ENCODE measurements around the gene SLC43A1. TPM values are rescaled to one million over a fixed set of nuclear protein-coding genes. Genes with fewer than 3 reads are reported as not detected.

SLC43A1 gene
- total RNA-seq, 2 donors from 2014 or later = 8.4 to 9.1 TPM

- Histone ChIP-seq H3K27me3 (ENCODE audit: control insufficient read depth, insufficient read depth, low read length, poor library complexity, severe bottlenecking) (no peaks in the 10 kb centered on the region), H3K27ac (ENCODE audit: low read depth, low read length) (no peak overlapping the region), H3K36me3 (ENCODE audit: control insufficient read depth, insufficient read depth, low read length) (no peaks in the 10 kb centered on the region), H3K4me1 (ENCODE audit: control insufficient read depth, insufficient read depth, low read length) (no peaks in the 10 kb centered on the region), H3K9me3 (ENCODE audit: control insufficient read depth, low read length) (no peaks in the 10 kb centered on the region), H3K4me3 (ENCODE audit: low read length) (no peak overlapping the region), H3K9ac (ENCODE audit: extremely low read depth, low read length, poor library complexity, severe bottlenecking) (no peak overlapping the region)
- no peak for DNase-seq
- no peak overlapping the region for H3K4me3 Mint-ChIP-seq
- no peak overlapping the region for H3K27ac Mint-ChIP-seq
- TF ChIP-seq, protein P1, sequence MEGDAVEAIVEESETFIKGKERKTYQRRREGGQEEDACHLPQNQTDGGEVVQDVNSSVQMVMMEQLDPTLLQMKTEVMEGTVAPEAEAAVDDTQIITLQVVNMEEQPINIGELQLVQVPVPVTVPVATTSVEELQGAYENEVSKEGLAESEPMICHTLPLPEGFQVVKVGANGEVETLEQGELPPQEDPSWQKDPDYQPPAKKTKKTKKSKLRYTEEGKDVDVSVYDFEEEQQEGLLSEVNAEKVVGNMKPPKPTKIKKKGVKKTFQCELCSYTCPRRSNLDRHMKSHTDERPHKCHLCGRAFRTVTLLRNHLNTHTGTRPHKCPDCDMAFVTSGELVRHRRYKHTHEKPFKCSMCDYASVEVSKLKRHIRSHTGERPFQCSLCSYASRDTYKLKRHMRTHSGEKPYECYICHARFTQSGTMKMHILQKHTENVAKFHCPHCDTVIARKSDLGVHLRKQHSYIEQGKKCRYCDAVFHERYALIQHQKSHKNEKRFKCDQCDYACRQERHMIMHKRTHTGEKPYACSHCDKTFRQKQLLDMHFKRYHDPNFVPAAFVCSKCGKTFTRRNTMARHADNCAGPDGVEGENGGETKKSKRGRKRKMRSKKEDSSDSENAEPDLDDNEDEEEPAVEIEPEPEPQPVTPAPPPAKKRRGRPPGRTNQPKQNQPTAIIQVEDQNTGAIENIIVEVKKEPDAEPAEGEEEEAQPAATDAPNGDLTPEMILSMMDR (conservative IDR thresholded peaks at IDR 0.05) = no peak
- no peaks in the 10 kb centered on the region for H3K36me3 Mint-ChIP-seq (ENCODE audit: low read depth)
- H3K9me3 Mint-ChIP-seq = no peaks in the 10 kb centered on the region
- peaks cover 15% of the 10 kb centered on the region for H3K27me3 Mint-ChIP-seq (ENCODE audit: insufficient read depth)
- 79 to 89% methylated on average over 4 to 6 of the region's 6 CpGs for WGBS, 2 experiments (ENCODE audit: insufficient coverage in 1 of 2, insufficient read length in 1 of 2)
- H3K4me1 Mint-ChIP-seq = peaks cover 19% of the 10 kb centered on the region
Observed at GRCh38 chr11:57544566-57544965, 29.1 kb upstream of the SLC43A1 start.

- peaks cover 19% of the 10 kb centered on the region for H3K4me1 Mint-ChIP-seq
- H3K27me3 ChIP-seq (ENCODE audit: control insufficient read depth, insufficient read depth, low read length, poor library complexity, severe bottlenecking) = no peaks in the 10 kb centered on the region
- H3K27ac Mint-ChIP-seq = no peak overlapping the region
- no peaks in the 10 kb centered on the region for H3K9me3 ChIP-seq (ENCODE audit: control insufficient read depth, low read length)
- no peak overlapping the region for H3K9ac ChIP-seq (ENCODE audit: extremely low read depth, low read length, poor library complexity, severe bottlenecking)
- no peaks in the 10 kb centered on the region for H3K36me3 Mint-ChIP-seq (ENCODE audit: low read depth)
- peaks cover 15% of the 10 kb centered on the region for H3K27me3 Mint-ChIP-seq (ENCODE audit: insufficient read depth)
- TF ChIP-seq, protein P1 (conservative IDR thresholded peaks at IDR 0.05) = no peak
- no peaks in the 10 kb centered on the region for H3K4me1 ChIP-seq (ENCODE audit: control insufficient read depth, insufficient read depth, low read length)
- DNase-seq = no peak
- H3K4me3 Mint-ChIP-seq = no peak overlapping the region
- no peaks in the 10 kb centered on the region for H3K9me3 Mint-ChIP-seq
- H3K36me3 ChIP-seq (ENCODE audit: control insufficient read depth, insufficient read depth, low read length) = no peaks in the 10 kb centered on the region
- no peak overlapping the region for H3K27ac ChIP-seq (ENCODE audit: low read depth, low read length)
- H3K4me3 ChIP-seq (ENCODE audit: low read length) = no peak overlapping the region
- 70 to 79% methylated on average over 3 to 6 of the region's 6 CpGs for WGBS, 2 experiments (ENCODE audit: insufficient coverage in 1 of 2, insufficient read length in 1 of 2)
Observed at GRCh38 chr11:57543593-57543992, 28.1 kb upstream of the SLC43A1 start.

DNA sequence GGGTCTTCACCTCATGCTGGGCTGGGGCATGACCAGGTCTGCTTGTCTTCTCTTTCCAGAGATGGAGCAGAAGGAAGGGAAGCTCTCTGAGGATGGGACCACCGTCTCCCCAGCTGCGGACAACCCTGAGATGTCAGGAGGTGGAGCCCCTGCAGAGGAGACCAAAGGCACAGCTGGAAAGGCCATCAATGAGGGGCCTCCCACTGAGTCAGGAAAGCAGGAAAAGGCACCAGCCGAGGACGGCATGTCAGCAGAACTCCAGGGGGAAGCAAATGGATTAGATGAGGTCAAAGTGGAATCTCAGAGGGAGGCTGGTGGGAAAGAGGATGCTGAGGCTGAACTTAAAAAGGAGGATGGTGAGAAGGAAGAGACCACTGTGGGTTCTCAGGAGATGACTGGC lies 27.1 kb upstream of the SLC43A1 start:
- no peaks in the 10 kb centered on the region for H3K4me1 ChIP-seq (ENCODE audit: control insufficient read depth, insufficient read depth, low read length)
- H3K27me3 Mint-ChIP-seq (ENCODE audit: insufficient read depth) = peaks cover 15% of the 10 kb centered on the region
- H3K36me3 ChIP-seq (ENCODE audit: control insufficient read depth, insufficient read depth, low read length) = no peaks in the 10 kb centered on the region
- H3K9me3 ChIP-seq (ENCODE audit: control insufficient read depth, low read length) = no peaks in the 10 kb centered on the region
- 36 to 62% methylated on average over 4 of the region's 4 CpGs for WGBS, 2 experiments (ENCODE audit: insufficient coverage in 1 of 2, insufficient read length in 1 of 2)
- no peaks in the 10 kb centered on the region for H3K36me3 Mint-ChIP-seq (ENCODE audit: low read depth)
- no peak for DNase-seq
- H3K4me3 ChIP-seq (ENCODE audit: low read length) = no peak overlapping the region
- no peak overlapping the region for H3K27ac Mint-ChIP-seq
- TF ChIP-seq, protein P1 (conservative IDR thresholded peaks at IDR 0.05) = no peak
- H3K9ac ChIP-seq (ENCODE audit: extremely low read depth, low read length, poor library complexity, severe bottlenecking) = no peak overlapping the region
- peaks cover 16% of the 10 kb centered on the region for H3K4me1 Mint-ChIP-seq
- no peaks in the 10 kb centered on the region for H3K9me3 Mint-ChIP-seq
- no peak overlapping the region for H3K27ac ChIP-seq (ENCODE audit: low read depth, low read length)
- H3K27me3 ChIP-seq (ENCODE audit: control insufficient read depth, insufficient read depth, low read length, poor library complexity, severe bottlenecking) = no peaks in the 10 kb centered on the region
- H3K4me3 Mint-ChIP-seq = no peak overlapping the region

Measured in endodermal cell (in vitro differentiated cells).